A549 (cell line): ENCODE results near the gene MADD.

ENCODE experiments used
- BHLHE40 ChIP-seq: IDR thresholded peaks from 2 replicates; pipeline ENCODE4 v1.6.1; 2012; ENCODE audit warnings: low read depth, low read length, inconsistent platforms
- CTCF ChIP-seq: fragments of >200 bp; sonication (Bioruptor Twin); formaldehyde crosslinking; IDR thresholded peaks from 3 replicates; pipeline ENCODE4 v1.5.1; 2016
- FOSB ChIP-seq: fragments of 250-450 bp; sonication (Bioruptor Pico); IDR thresholded peaks from 2 replicates; pipeline ENCODE4 v1.5.0; 2020; ENCODE audit warnings: mild to moderate bottlenecking, moderate library complexity
- HEYL ChIP-seq: fragments of 250-450 bp; sonication (Bioruptor Pico); IDR thresholded peaks from 2 replicates; pipeline ENCODE4 v1.8.0; 2021; ENCODE audit warnings: mild to moderate bottlenecking, moderate library complexity
- MAZ ChIP-seq: fragments of 150-350 bp; IDR thresholded peaks from 2 replicates; pipeline ENCODE4 v1.6.1; 2014; ENCODE audit warnings: antibody characterized with exemption, low read depth, low read length, borderline replicate concordance
- POLR2A ChIP-seq: IDR thresholded peaks from 2 replicates; pipeline ENCODE4 v1.6.1; 2012; ENCODE audit warnings: mild to moderate bottlenecking, low read length
- REST ChIP-seq: fragments of 200-600 bp; sonication (generic); IDR thresholded peaks from 2 replicates; pipeline ENCODE4 v1.6.1; 2016; ENCODE audit warnings: antibody characterized with exemption, mild to moderate bottlenecking, moderate library complexity
- RFX5 ChIP-seq: fragments of 450-650 bp; IDR thresholded peaks from 2 replicates; pipeline ENCODE4 v1.7.1; 2014; ENCODE audit warnings: antibody characterized with exemption, mild to moderate bottlenecking, moderate library complexity
- RNF2 ChIP-seq: fragments of 200-600 bp; sonication (generic); IDR thresholded peaks from 2 replicates; pipeline ENCODE4 v1.6.1; 2016; ENCODE audit warnings: low read depth, mild to moderate bottlenecking, antibody characterized with exemption, moderate library complexity, borderline replicate concordance

- TF ChIP-seq POLR2A (no peak), RFX5 (no peak), CTCF (no peak), REST (no peak), FOSB (CRISPR knock-in tag) (no peak), HEYL (CRISPR knock-in tag) (no peak), MAZ (no peak), RNF2 (no peak), BHLHE40 (no peak)
Observed at GRCh38 chr11:47220401-47220821, 49.5 kb upstream of the MADD start.
